Peyer's patch (tissue), 4 donors: ENCODE measurements around the gene IFT25.

Source experiments
- POLR2A ChIP-seq, 2 donors: fragments of 450-650 bp; IDR thresholded peaks; one replicate each; pipeline ENCODE4 v1.5.1; 2017; ENCODE audit warnings: antibody characterized with exemption in 2 of 2, mild to moderate bottlenecking in 2 of 2, moderate library complexity in 2 of 2
- TF ChIP-seq, protein P1 (sequence below), 6 experiments: fragments of 450-650 bp in 4 of 6; fragments of 200-600 bp in 2 of 6; sonication (generic) in 1 of 6; IDR thresholded peaks; one replicate each; pipeline ENCODE4 v1.5.1; 2017 to 2019; ENCODE audit warnings: antibody characterized with exemption in 6 of 6, mild to moderate bottlenecking in 3 of 6, moderate library complexity in 1 of 6

DNA sequence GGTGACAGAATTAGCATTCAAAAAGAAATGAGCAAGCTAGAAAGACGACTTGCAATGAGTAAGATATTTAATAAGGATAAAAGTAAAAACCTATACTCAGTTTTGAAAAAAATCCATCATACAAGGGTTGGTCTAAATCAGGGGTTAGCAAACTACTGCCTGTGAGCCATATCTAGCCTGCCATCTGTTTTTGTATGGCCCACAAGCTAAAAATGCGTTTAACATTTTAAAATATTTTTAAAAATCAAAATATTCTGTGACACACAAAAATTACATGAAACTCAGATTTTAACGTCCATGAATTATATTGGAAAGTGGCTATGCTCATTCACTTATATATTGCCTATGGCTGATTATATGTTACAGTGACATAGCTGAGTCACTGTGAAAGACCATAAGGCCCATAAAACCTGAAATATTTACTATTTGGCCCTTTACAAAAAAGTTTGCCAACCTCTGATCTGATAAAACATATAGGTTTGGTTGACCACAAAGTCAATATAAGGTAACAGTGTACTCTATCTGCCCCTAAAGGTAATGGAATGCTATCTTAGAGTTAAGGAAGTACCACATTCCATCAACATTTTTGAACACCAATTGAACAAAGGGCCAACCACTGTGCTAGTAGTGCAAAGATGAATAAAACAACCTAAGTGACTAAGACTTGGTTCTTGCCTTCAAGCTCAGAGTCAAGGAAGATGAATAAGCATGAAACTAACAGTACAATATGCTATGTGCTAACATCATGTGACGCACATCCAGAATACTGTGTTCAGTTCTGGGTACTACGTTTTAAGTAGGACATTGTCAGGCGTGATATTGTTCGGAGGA is 3.2 kb downstream of the IFT25 start:
- TF ChIP-seq, protein P1, sequence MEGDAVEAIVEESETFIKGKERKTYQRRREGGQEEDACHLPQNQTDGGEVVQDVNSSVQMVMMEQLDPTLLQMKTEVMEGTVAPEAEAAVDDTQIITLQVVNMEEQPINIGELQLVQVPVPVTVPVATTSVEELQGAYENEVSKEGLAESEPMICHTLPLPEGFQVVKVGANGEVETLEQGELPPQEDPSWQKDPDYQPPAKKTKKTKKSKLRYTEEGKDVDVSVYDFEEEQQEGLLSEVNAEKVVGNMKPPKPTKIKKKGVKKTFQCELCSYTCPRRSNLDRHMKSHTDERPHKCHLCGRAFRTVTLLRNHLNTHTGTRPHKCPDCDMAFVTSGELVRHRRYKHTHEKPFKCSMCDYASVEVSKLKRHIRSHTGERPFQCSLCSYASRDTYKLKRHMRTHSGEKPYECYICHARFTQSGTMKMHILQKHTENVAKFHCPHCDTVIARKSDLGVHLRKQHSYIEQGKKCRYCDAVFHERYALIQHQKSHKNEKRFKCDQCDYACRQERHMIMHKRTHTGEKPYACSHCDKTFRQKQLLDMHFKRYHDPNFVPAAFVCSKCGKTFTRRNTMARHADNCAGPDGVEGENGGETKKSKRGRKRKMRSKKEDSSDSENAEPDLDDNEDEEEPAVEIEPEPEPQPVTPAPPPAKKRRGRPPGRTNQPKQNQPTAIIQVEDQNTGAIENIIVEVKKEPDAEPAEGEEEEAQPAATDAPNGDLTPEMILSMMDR (IDR thresholded peaks at IDR 0.05) = no peak
- no peak for TF ChIP-seq POLR2A (IDR thresholded peaks at IDR 0.05)
